Loucy (cell line): Measurements from ENCODE around the gene FHIT.

ENCODE experiments used
- H2AFZ ChIP-seq: fragments of 200-600 bp; sonication (generic); 2 replicates; pipeline ENCODE4 v1.6.0; 2016; ENCODE audit warnings: antibody characterized with exemption, mild to moderate bottlenecking, low read length, moderate library complexity
- H3F3A ChIP-seq: fragments of 200-600 bp; 2 replicates; pipeline ENCODE4 v1.6.0; 2016; ENCODE audit warnings: antibody characterized with exemption, low read depth, mild to moderate bottlenecking
- H3K27me3 ChIP-seq: fragments of 200-600 bp; sonication (generic); 2 replicates; pipeline ENCODE4 v1.6.1; 2014; ENCODE audit warnings: low read length, mild to moderate bottlenecking; ENCODE audit not compliant: insufficient read depth, poor library complexity, severe bottlenecking
- H3K36me3 ChIP-seq: fragments of 200-600 bp; sonication (generic); 2 replicates; pipeline ENCODE4 v1.6.1; 2016; ENCODE audit warnings: low read length; ENCODE audit not compliant: insufficient read depth
- H3K4me1 ChIP-seq: fragments of 200-600 bp; sonication (generic); 2 replicates; pipeline ENCODE4 v1.5.1; 2014; ENCODE audit warnings: low read length, mild to moderate bottlenecking; ENCODE audit not compliant: insufficient read depth, poor library complexity, severe bottlenecking
- H3K4me2 ChIP-seq: fragments of 200-600 bp; sonication (generic); 2 replicates; pipeline ENCODE4 v1.6.0; 2014; ENCODE audit warnings: antibody characterized with exemption, low read length, low read depth, mild to moderate bottlenecking; ENCODE audit not compliant: poor library complexity, severe bottlenecking
- H3K4me3 ChIP-seq: fragments of 200-600 bp; sonication (generic); 2 replicates; pipeline ENCODE4 v1.5.1; 2014; ENCODE audit warnings: low read length, mild to moderate bottlenecking, mixed read lengths; ENCODE audit not compliant: poor library complexity, severe bottlenecking
- H3K79me2 ChIP-seq: fragments of 200-600 bp; sonication (generic); 2 replicates; pipeline ENCODE4 v1.6.1; 2014; ENCODE audit warnings: low read length; ENCODE audit not compliant: insufficient read depth
- H3K9ac ChIP-seq: fragments of 200-600 bp; sonication (generic); 2 replicates; pipeline ENCODE4 v1.6.0; 2014; ENCODE audit warnings: mild to moderate bottlenecking, low read depth, low read length, moderate library complexity; ENCODE audit not compliant: poor library complexity, severe bottlenecking
- H3K9me2 ChIP-seq: fragments of 200-600 bp; sonication (generic); replicated peaks from 2 replicates; pipeline ENCODE4 v1.6.1; 2016; ENCODE audit warnings: low read depth, low read length, mixed read lengths
- H3K9me3 ChIP-seq: fragments of 200-600 bp; sonication (generic); 2 replicates; pipeline ENCODE4 v1.6.1; 2014; ENCODE audit warnings: mild to moderate bottlenecking, antibody characterized with exemption, low read length, low read depth; ENCODE audit not compliant: insufficient read depth
- H4K20me1 ChIP-seq: fragments of 200-600 bp; sonication (generic); 2 replicates; pipeline ENCODE4 v1.6.0; 2014; ENCODE audit warnings: antibody characterized with exemption, low read length, mild to moderate bottlenecking; ENCODE audit not compliant: insufficient read depth, poor library complexity, severe bottlenecking
- EZH2phosphoT487 ChIP-seq: fragments of 200-600 bp; IDR thresholded peaks from 2 replicates; pipeline ENCODE4 v1.6.1; 2018; ENCODE audit warnings: antibody characterized with exemption, mild to moderate bottlenecking, moderate library complexity, borderline replicate concordance
- TF ChIP-seq, protein P1 (sequence below): fragments of 200-600 bp; sonication (generic); conservative IDR thresholded peaks from 2 replicates; pipeline ENCODE4 v1.5.1; 2014; ENCODE audit warnings: mild to moderate bottlenecking, antibody characterized with exemption, low read length

FHIT gene

DNA sequence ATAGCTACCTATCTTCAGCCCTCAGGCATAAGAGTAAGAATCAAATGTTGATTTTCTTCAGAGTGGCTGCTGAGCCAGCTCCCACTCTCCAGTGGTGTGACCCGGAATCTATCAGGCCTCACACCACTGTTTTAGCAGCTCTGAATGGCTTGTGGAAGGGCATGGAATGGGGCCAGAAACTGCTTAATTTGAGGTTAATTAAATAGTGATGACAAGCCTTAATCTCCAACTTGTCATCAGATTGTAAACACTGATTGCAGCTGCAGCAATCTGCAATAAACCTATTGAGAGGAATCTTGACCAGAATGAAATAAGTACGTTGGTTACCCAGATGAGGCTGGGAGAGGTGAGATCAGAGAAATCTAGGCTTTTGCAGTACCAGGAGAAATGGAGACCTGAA is 317.4 kb downstream of the FHIT start:
- no peak overlapping the region; the same call in 1 of the 2 replicates for H2AFZ ChIP-seq
- H3K27me3 ChIP-seq: no peaks in the 10 kb centered on the region
- no peak overlapping the region for H3K9ac ChIP-seq
- H4K20me1 ChIP-seq: no peaks in the 10 kb centered on the region
- H3F3A ChIP-seq: no peaks in the 10 kb centered on the region
- H3K9me2 ChIP-seq: no peaks in the 10 kb centered on the region
- H3K79me2 ChIP-seq: no peaks in the 10 kb centered on the region
- no peak for TF ChIP-seq EZH2phosphoT487
- TF ChIP-seq, protein P1, sequence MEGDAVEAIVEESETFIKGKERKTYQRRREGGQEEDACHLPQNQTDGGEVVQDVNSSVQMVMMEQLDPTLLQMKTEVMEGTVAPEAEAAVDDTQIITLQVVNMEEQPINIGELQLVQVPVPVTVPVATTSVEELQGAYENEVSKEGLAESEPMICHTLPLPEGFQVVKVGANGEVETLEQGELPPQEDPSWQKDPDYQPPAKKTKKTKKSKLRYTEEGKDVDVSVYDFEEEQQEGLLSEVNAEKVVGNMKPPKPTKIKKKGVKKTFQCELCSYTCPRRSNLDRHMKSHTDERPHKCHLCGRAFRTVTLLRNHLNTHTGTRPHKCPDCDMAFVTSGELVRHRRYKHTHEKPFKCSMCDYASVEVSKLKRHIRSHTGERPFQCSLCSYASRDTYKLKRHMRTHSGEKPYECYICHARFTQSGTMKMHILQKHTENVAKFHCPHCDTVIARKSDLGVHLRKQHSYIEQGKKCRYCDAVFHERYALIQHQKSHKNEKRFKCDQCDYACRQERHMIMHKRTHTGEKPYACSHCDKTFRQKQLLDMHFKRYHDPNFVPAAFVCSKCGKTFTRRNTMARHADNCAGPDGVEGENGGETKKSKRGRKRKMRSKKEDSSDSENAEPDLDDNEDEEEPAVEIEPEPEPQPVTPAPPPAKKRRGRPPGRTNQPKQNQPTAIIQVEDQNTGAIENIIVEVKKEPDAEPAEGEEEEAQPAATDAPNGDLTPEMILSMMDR: no peak
- H3K9me3 ChIP-seq: no peaks in the 10 kb centered on the region
- H3K36me3 ChIP-seq: no peaks in the 10 kb centered on the region
- no peak overlapping the region for H3K4me3 ChIP-seq
- no peak overlapping the region for H3K4me2 ChIP-seq
- H3K4me1 ChIP-seq: peaks cover 25% of the 10 kb centered on the region

DNA sequence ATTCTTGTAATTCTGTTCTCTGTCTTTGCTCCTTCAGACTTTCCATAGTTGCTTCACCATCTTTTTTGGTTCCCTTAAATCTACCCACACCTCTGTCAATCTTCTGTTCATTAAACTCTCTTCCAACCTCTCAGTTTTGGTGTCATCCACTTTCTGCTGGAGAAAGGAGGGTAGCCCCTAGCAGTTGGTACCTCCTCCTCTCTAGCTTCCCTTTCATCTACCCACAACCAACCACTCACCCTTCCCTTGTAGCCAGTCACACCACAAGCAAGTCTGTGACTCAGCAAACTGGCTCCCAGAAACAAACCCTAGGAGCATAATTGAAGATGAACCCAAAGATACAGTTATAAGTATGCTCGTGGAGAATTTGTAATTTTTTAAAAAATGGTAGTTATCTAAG is 318.6 kb downstream of the FHIT start:
- peak overlapping the region; percentile 11; the same call in 1 of the 2 replicates for H2AFZ ChIP-seq
- H4K20me1 ChIP-seq: no peaks in the 10 kb centered on the region
- peak overlapping the region; percentile 56 for H3K4me2 ChIP-seq
- TF ChIP-seq, protein P1: no peak
- TF ChIP-seq EZH2phosphoT487: no peak
- no peaks in the 10 kb centered on the region for H3K79me2 ChIP-seq
- H3F3A ChIP-seq: no peaks in the 10 kb centered on the region
- peak overlapping the region; percentile 17 for H3K9ac ChIP-seq
- H3K4me1 ChIP-seq: peaks cover 25% of the 10 kb centered on the region
- no peaks in the 10 kb centered on the region for H3K36me3 ChIP-seq
- H3K27me3 ChIP-seq: no peaks in the 10 kb centered on the region
- no peaks in the 10 kb centered on the region for H3K9me3 ChIP-seq
- no peaks in the 10 kb centered on the region for H3K9me2 ChIP-seq
- H3K4me3 ChIP-seq: peak overlapping the region; percentile 14

DNA sequence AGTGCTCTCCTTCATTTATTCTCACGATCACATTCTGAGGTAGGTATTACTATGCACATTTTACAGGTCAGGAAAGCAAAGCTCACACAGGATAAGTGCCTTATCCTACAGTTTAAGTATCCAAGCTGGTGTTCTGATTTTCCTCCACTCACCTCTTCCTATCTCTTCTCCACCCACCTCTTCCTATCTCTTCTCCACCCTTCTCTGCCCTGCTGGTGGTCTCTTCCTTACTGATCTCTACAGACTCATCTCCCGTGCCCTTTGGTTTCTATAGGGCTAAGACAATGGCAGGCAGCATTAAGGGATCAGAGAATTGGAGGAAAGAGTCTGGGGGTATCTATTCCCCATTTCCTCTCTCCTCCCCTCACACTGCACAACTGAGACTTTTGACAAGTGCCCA is 319.1 kb downstream of the FHIT start:
- Histone ChIP-seq H2AFZ (peak overlapping the region; percentile 11; the same call in 1 of the 2 replicates), H3K4me2 (peak overlapping the region; percentile 56), H3K4me1 (peaks cover 25% of the 10 kb centered on the region), H3K79me2 (no peaks in the 10 kb centered on the region), H3K4me3 (peak overlapping the region; percentile 14), H3K36me3 (no peaks in the 10 kb centered on the region), H3K9me3 (no peaks in the 10 kb centered on the region), H4K20me1 (no peaks in the 10 kb centered on the region), H3K9ac (peak overlapping the region; percentile 17), H3F3A (no peaks in the 10 kb centered on the region), H3K27me3 (no peaks in the 10 kb centered on the region), H3K9me2 (no peaks in the 10 kb centered on the region)
- TF ChIP-seq EZH2phosphoT487: no peak
- TF ChIP-seq, protein P1: no peak
